ENCODE results near the gene SMIM35.

- TF ChIP-seq CREB5 (CRISPR knock-in tag; IDR thresholded peaks at IDR 0.05; ENCODE audit: low read depth) (no peak), ZNF565 (CRISPR knock-in tag; conservative IDR thresholded peaks at IDR 0.05; ENCODE audit: low read depth) (no peak), ARNTL (CRISPR knock-in tag; IDR thresholded peaks at IDR 0.05; ENCODE audit: borderline replicate concordance, low read depth) (no peak)
Observed at GRCh38 chr11:118106789-118107335, 20.1 kb upstream of the SMIM35 start.

Measured in SK-N-SH treated with all-trans-retinoic acid at 6 μM for 48 hours (cell line).